Endothelial cell of umbilical vein (primary cell): ENCODE results near the gene FMNL2.

Experiments used
- EZH2 ChIP-seq: IDR thresholded peaks from 2 replicates; pipeline ENCODE4 v1.6.1; 2012; ENCODE audit warnings: borderline replicate concordance, low read depth, mild to moderate bottlenecking, moderate library complexity, low read length, inconsistent platforms; ENCODE audit not compliant: severe bottlenecking
- MAX ChIP-seq: IDR thresholded peaks from 2 replicates; pipeline ENCODE4 v1.6.1; 2011; ENCODE audit not compliant: insufficient read depth, insufficient read length
- POLR2A ChIP-seq: IDR thresholded peaks from 2 replicates; pipeline ENCODE4 v1.6.1; 2012; ENCODE audit warnings: low read depth, mild to moderate bottlenecking, control low read depth, low read length
- POLR2AphosphoS5 ChIP-seq: IDR thresholded peaks from 2 replicates; pipeline ENCODE4 v1.6.1; 2012; ENCODE audit warnings: low read depth, mild to moderate bottlenecking, control low read depth, low read length, moderate library complexity; ENCODE audit not compliant: insufficient read depth
- TF ChIP-seq, protein P1 (sequence below), 2 donors: IDR thresholded peaks; 1 replicate in 1 of 2; 2 replicates in 1 of 2; pipeline ENCODE4 v1.5.1; 2011; ENCODE audit warnings: low read length in 2 of 2, mild to moderate bottlenecking in 2 of 2, moderate library complexity in 2 of 2, control low read depth in 1 of 2, inconsistent platforms in 1 of 2, low read depth in 1 of 2; ENCODE audit not compliant: insufficient read depth in 1 of 2; ENCODE audit errors: extremely low read depth in 1 of 2

DNA sequence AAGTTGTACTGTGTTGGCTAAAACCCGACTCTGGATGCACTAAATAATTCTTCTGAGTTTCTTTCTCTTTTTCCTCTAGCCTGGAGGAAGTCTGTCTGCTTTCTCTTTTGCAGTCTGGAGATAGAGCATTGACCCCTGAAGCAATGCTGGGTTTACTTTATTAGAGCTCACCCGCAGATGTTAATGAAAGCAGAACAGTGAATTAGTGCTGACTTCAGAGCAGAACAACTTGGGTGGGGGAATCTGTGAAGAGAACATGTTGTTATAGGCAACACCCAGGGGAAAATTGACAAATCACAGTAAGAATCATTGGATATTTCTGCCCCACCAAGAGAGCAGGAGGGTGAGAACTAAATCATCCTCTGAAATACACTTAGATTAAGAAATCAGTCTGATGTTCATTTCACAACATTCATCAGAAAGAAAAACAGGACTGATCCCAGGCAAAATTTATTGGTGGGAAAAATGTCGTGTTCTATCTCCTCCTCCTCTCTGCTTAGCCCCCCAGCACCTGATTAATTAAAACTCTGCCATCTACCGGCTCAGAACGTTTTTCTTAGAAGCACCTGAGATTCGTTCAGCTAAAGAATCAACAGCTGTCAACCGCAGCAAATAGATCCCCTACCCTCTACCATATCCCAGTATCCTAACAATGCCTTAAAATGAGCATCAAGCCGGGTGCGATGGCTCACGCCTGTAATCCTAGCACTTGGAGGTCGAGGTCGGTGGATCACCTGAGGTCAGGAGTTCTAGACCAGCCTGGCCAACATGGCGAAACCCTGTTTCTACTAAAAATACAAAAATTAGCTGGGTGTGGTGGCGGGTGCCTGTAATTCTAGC, 165.1 kb downstream of the FMNL2 start:
- TF ChIP-seq MAX, result no peak
- no peak for TF ChIP-seq EZH2
- TF ChIP-seq, protein P1, sequence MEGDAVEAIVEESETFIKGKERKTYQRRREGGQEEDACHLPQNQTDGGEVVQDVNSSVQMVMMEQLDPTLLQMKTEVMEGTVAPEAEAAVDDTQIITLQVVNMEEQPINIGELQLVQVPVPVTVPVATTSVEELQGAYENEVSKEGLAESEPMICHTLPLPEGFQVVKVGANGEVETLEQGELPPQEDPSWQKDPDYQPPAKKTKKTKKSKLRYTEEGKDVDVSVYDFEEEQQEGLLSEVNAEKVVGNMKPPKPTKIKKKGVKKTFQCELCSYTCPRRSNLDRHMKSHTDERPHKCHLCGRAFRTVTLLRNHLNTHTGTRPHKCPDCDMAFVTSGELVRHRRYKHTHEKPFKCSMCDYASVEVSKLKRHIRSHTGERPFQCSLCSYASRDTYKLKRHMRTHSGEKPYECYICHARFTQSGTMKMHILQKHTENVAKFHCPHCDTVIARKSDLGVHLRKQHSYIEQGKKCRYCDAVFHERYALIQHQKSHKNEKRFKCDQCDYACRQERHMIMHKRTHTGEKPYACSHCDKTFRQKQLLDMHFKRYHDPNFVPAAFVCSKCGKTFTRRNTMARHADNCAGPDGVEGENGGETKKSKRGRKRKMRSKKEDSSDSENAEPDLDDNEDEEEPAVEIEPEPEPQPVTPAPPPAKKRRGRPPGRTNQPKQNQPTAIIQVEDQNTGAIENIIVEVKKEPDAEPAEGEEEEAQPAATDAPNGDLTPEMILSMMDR (IDR thresholded peaks at IDR 0.05; ENCODE audit: extremely low read depth in 1 of 2, insufficient read depth in 1 of 2, low read depth in 1 of 2, low read length in 2 of 2), result no peak
- no peak for TF ChIP-seq POLR2A
- no peak for TF ChIP-seq POLR2AphosphoS5
